ENCODE results near the gene PBX1. TPM values are rescaled to one million over a fixed set of nuclear protein-coding genes. Genes with fewer than 3 reads are reported as not detected.

Gene PBX1
- total and polyA plus RNA-seq, 2 of the 4 experiments (the other 2 are of a cell fraction): 13.9 to 17.9 TPM

DNA sequence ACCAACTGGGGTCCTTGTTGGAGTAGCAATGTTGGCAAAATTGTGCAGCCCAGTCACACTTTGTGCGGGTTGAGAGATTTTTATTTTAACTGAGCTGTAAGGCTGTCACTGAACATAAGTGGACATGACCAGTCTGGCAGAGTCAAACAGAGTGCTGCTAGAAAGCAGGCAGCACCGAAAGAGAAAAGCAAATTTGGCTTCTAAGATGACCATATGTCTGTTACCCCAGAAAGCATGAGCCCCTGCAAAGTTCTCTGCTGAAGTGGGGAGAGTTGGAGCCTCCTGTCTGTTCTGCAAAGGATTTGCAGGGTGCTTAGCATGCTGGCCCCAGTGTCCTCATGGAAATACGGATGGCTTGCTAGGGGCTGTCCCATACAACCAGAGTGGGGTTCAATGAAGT lies 220.4 kb downstream of the PBX1 start:
- Histone ChIP-seq H4K5ac (ENCODE audit: low read depth, low read length) (0 out of 2 replicates have a peak overlapping the region, but pooled peaks have one; percentile 7), H2BK5ac (ENCODE audit: low read depth, low read length, poor library complexity, severe bottlenecking) (no peak overlapping the region), H3K9me3 (ENCODE audit: control insufficient read depth, insufficient read depth, low read length) (no peaks in the 10 kb centered on the region), H3K56ac (ENCODE audit: extremely low read depth, insufficient read depth, low read length) (no peak overlapping the region), H3K79me1 (ENCODE audit: low read depth in 1 of 2, low read length in 2 of 2) (peaks cover 17 to 36% of the 10 kb centered on the region in 2 experiments; a peak in 3 of 4 replicates), H3K4ac (ENCODE audit: low read depth, low read length) (peak overlapping the region; percentile 65), H4K8ac (ENCODE audit: low read depth in 2 of 2, low read length in 2 of 2) (peak overlapping the region in 1 of 2 experiments; percentile 35; a peak in 2 of 4 replicates), H2BK120ac (ENCODE audit: low read depth, low read length) (peak overlapping the region; percentile 92; the same call in 1 of the 2 replicates), H3K18ac (ENCODE audit: low read depth, low read length) (no peak overlapping the region; the same call in 1 of the 2 replicates), H3K4me3 (ENCODE audit: insufficient read depth, low read depth, low read length) (no peak overlapping the region), H3K27me3 (ENCODE audit: control insufficient read depth, insufficient read depth, low read length) (no peaks in the 10 kb centered on the region), H3K36me3 (ENCODE audit: control insufficient read depth, insufficient read depth, low read length) (no peaks in the 10 kb centered on the region), H3K4me1 (ENCODE audit: control insufficient read depth, insufficient read depth, low read length) (peaks cover 30% of the 10 kb centered on the region), H3K14ac (replicated peaks; ENCODE audit: low read depth, low read length) (no peak overlapping the region), H3K27ac (ENCODE audit: insufficient read depth, low read length) (no peak overlapping the region), H3K4me2 (ENCODE audit: low read depth, low read length) (no peak overlapping the region), H2AK9ac (replicated peaks; ENCODE audit: low read depth, low read length, poor library complexity) (no peak overlapping the region), H3K9me1 (ENCODE audit: insufficient read depth, low read length) (peaks cover 11% of the 10 kb centered on the region; the same call in 1 of the 2 replicates), H2AFZ (replicated peaks; ENCODE audit: low read length, poor library complexity) (no peak overlapping the region), H2BK15ac (ENCODE audit: low read depth, low read length) (peak overlapping the region; percentile 78; the same call in 1 of the 3 replicates), H3K9ac (ENCODE audit: low read depth, low read length) (no peak overlapping the region), H3K23ac (ENCODE audit: low read depth, low read length) (peak overlapping the region; percentile 81; the same call in 1 of the 2 replicates), H2AK5ac (ENCODE audit: low read depth, low read length) (peak overlapping the region; percentile 59; the same call in 1 of the 2 replicates), H4K91ac (ENCODE audit: insufficient read depth, low read depth, low read length) (0 out of 2 replicates have a peak overlapping the region, but pooled peaks have one; percentile 23), H2BK20ac (ENCODE audit: low read depth, low read length) (peak overlapping the region; percentile 60; the same call in 1 of the 2 replicates), H4K20me1 (ENCODE audit: insufficient read depth, low read length) (no peaks in the 10 kb centered on the region)
- ChIA-PET CTCF (interaction anchor here (0.8 kb wide), 1 partner anchor 218 kb away, joined by 3 read pairs; no protein-coding TSS in a partner anchor), POLR2A (ENCODE audit: unreplicated experiment) (no interaction called here)
- in situ Hi-C loops (cut with MboI; ENCODE audit: low sequenced_read_pairs) (no loop called here), dilution Hi-C loops (cut with HindIII; ENCODE audit: low sequenced_read_pairs, unreplicated experiment) (no loop called here), intact Hi-C loops (cut with micrococcal nuclease) (no loop called here)
- WGBS, 2 experiments (ENCODE audit: extremely low coverage in 2 of 2, insufficient read length in 1 of 2): 86% methylated on average over 1 of the region's 3 CpGs; no CpG with 5 or more reads in 1 of the 2 experiments
- no TSS peak for BruUV-seq (replicated peaks)
- DNase-seq (no peak), ATAC-seq (ENCODE audit: low read depth) (no peak)
- TF ChIP-seq CHD1 (IDR thresholded peaks at IDR 0.05; ENCODE audit: low read depth, low read length): no peak
- no peak for TF ChIP-seq USF2 (IDR thresholded peaks at IDR 0.05; ENCODE audit: low read depth, low read length)
- no peak for TF ChIP-seq SMC3 (IDR thresholded peaks at IDR 0.05; ENCODE audit: low read depth, low read length)
- no peak for TF ChIP-seq MAFK (IDR thresholded peaks at IDR 0.05; ENCODE audit: low read depth, low read length)
- no peak for TF ChIP-seq RFX5 (IDR thresholded peaks at IDR 0.05; ENCODE audit: low read depth, low read length)
- no peak for TF ChIP-seq RCOR1 (IDR thresholded peaks at IDR 0.05; ENCODE audit: insufficient replicate concordance, low read length)
- no peak for TF ChIP-seq POLR2A (IDR thresholded peaks at IDR 0.05; ENCODE audit: low read depth, low read length)
- TF ChIP-seq, protein P1, sequence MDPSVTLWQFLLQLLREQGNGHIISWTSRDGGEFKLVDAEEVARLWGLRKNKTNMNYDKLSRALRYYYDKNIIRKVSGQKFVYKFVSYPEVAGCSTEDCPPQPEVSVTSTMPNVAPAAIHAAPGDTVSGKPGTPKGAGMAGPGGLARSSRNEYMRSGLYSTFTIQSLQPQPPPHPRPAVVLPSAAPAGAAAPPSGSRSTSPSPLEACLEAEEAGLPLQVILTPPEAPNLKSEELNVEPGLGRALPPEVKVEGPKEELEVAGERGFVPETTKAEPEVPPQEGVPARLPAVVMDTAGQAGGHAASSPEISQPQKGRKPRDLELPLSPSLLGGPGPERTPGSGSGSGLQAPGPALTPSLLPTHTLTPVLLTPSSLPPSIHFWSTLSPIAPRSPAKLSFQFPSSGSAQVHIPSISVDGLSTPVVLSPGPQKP (IDR thresholded peaks at IDR 0.05; ENCODE audit: borderline replicate concordance, low read depth, low read length): no peak
- no peak for TF ChIP-seq MAZ (IDR thresholded peaks at IDR 0.05; ENCODE audit: borderline replicate concordance, low read depth, low read length)
- no peak for TF ChIP-seq RAD21 (IDR thresholded peaks at IDR 0.05; ENCODE audit: low read length)
- TF ChIP-seq NFE2L2 (IDR thresholded peaks at IDR 0.05; ENCODE audit: low read depth, low read length): no peak
- no peak for TF ChIP-seq FOS (IDR thresholded peaks at IDR 0.05; ENCODE audit: low read depth, low read length)
